C4-2B (cell line): ENCODE results near the gene FBXL17.

Experiments used
- ZFX ChIP-seq: fragments of 450-650 bp; IDR thresholded peaks from 2 replicates; pipeline ENCODE4 v1.6.1; 2017
- TF ChIP-seq, protein P1 (sequence below): fragments of 450-650 bp; conservative IDR thresholded peaks from 2 replicates; pipeline ENCODE4 v1.5.1; 2017; ENCODE audit warnings: mild to moderate bottlenecking

DNA sequence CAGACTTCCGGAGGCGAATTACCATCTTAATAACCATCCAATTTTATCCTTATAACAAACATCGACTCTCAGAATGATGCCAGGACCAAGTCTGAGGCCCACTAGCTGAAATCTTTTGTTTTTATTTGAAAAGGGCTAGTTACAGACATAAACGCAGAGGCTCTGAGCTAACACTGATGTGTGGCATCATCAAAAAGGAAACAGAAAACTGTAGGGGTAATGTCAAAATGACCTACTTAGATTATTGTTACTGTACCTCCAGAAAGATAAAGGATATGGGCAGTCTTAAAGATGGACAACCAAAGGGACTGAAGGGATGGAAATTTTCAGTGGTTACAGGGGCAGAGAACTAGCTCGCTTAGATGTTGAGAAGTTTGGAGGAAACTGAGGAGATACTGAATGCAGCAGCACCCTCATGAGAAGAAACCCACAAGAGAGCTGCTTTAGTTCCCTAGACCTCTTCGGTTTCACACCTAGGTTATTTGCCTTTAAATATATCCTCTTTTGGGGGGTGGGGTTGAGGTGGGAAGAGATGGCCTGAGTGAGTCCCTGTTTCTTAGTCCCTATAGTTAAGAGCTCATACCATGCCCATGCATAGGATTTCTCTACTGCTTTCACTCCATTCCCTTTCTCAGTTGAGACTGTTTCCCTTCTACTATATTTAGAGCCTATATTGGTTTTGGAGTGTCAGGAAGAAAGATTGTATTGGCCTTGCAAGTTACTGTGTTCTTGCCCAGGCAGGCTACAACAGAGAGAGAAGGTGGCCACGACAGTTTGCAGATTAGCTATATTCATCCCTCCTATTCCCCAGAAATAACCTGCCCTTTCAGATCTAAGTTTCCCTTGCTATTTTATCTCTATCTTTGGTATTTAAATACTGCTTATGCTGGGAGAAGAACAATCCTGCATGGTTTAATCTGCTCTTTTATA, 390.8 kb downstream of the FBXL17 start:
- TF ChIP-seq, protein P1, sequence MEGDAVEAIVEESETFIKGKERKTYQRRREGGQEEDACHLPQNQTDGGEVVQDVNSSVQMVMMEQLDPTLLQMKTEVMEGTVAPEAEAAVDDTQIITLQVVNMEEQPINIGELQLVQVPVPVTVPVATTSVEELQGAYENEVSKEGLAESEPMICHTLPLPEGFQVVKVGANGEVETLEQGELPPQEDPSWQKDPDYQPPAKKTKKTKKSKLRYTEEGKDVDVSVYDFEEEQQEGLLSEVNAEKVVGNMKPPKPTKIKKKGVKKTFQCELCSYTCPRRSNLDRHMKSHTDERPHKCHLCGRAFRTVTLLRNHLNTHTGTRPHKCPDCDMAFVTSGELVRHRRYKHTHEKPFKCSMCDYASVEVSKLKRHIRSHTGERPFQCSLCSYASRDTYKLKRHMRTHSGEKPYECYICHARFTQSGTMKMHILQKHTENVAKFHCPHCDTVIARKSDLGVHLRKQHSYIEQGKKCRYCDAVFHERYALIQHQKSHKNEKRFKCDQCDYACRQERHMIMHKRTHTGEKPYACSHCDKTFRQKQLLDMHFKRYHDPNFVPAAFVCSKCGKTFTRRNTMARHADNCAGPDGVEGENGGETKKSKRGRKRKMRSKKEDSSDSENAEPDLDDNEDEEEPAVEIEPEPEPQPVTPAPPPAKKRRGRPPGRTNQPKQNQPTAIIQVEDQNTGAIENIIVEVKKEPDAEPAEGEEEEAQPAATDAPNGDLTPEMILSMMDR = no peak
- no peak for TF ChIP-seq ZFX
